Stimulated activated CD8-positive, alpha-beta memory T cell treated with anti-CD3 and anti-CD28 coated beads, Interleukin-7, amount 100 ng/mL, for 1 hour (primary cell): ENCODE measurements around the gene UBR7.
"Not testable (repeated sequence)": the region's sequence is repeated elsewhere in the genome, so short reads cannot be mapped to it uniquely, and the experiment has no call there.

Source experiments
- DNase-seq, 2 donors: peaks; one replicate each; pipeline ENCODE4 v3.0.0-alpha.2; 2020; ENCODE audit warnings: low read depth in 2 of 2

The UBR7 gene, protein sequence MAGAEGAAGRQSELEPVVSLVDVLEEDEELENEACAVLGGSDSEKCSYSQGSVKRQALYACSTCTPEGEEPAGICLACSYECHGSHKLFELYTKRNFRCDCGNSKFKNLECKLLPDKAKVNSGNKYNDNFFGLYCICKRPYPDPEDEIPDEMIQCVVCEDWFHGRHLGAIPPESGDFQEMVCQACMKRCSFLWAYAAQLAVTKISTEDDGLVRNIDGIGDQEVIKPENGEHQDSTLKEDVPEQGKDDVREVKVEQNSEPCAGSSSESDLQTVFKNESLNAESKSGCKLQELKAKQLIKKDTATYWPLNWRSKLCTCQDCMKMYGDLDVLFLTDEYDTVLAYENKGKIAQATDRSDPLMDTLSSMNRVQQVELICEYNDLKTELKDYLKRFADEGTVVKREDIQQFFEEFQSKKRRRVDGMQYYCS

DNA sequence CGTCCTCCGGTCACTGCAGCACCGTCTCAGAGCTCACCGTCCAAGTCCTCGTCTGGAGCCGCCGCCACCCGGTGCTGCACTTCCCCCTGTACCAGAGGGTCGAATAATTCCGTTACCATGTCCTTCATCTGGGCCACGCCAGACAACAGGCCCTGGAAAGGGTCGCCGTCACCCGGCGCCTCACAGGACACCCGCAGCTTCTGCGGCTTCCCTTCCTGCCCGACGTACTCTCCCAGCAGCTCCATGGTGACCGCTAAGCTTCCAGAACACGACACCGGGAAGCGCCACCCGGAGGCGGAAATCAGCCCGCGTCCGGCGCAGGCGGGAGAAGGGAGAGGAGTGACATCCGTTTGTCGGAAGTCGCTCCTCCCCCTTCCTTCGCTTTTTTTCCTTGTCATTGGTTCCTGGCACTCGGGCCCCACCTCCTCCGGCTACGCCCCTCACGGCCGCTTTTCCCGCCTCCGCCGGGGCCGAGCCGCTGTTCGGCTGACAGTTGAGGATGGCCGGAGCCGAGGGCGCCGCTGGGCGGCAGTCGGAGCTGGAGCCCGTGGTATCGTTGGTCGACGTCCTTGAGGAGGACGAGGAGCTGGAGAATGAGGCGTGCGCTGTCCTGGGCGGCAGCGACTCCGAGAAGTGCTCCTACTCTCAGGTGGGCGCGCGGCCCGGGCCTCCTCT lies at the start of gene UBR7, which contains the start of gene GON7:
TSS of gene UBR7 (plus strand) at position 464 of the 675 bp plus-strand sequence. CDS start at position 500, 36 bp downstream.
TSS of gene GON7 (minus strand) at position 273 of the 675 bp plus-strand sequence. CDS start at position 245, 28 bp downstream.
- peak; percentile 68 to 71 for DNase-seq

DNA sequence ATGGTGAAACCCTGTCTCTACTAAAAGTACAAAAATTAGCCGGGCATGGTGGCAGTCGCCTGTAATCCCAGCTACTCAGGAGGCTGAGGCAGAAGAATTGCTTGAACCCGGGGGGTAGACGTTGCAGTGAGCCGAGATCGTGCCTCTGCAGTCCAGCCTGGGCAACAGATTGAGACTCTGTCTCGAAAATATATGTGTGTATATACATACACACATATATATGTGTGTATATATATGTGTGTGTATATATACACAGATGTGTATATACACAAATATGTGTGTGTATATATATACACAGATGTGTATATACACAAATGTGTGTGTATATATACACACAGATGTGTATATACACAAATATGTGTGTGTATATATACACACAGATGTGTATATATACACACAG lies 48.7 kb upstream of the UBR7 start:
- DNase-seq: not testable (repeated sequence)

DNA sequence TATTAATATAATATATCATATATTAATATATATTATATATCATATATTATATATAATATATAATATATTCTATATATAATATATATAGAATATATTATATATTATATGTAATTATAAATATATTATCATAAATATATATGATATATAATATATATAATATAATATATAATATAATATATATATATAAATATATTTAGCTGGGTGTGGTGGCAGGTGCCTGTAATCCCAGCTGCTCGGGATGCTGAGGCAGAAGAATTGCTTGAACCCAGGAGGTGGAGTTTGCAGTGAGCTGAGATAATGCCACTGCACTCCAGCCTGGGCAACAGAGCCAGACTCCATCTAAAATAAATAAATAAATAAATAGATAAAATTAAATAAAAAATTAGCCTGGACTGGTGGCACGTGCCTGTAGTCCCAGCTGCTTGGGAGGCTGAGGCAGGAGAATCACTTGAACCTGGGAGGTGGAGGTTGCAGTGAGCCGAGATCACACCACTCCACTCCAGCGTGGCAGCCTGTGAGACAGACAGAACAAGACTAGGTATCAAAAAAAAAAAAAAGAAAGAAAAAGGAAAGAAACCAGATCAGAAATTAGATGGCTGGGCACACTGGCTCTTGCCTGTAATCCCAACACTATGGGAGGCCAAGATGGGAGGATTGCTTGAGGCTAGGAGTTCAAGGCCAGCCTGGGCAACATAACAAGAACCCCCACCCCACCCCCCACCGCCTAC lies 47.3 kb upstream of the UBR7 start:
- not testable (repeated sequence) for DNase-seq

DNA sequence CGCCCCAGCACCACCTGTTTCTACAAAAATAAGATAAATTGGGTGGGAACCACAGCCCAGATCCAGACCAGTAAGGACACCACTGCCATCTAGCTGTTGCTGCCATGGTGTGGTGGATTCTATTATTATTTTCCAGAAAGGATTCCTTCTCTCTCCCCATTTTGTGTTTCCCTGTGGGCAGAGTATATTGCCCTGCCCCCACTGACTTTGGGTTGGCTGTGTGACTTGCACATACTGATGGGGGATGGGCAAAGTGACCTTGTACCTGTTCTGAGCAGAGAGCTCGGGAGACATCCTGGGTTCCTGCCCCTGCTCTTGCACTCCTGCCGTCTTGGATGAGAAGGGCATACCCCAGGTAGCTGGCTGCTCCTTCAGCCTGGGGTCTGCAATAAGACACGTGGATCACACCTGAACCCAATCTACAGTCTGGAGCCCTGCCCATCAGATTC lies 46.7 kb upstream of the UBR7 start:
- DNase-seq: no peak

DNA sequence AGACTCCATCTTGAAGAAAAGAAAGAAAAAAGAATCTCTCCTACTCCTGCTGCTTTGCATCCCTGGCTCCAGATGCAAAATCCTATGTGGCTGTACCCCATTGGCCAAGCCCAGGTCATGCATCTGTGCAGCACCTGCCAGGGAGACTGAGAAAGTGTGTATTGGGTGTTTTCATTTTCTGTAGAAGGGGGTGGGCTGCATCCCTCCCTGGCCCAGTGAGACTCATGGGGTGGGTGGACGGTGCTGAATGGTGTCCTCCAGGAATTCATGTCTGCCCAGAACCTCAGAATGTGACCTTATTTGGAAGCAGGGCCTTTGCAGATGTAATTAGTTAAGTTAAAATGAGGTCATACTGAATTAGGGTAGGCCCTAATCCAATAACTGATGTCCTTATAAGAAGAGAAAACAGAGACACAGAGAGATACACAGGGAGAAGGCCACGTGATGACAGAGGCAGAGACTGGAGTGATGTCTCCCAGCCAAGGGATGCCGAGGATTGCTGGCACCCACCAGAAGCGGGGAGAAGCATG lies 45.6 kb upstream of the UBR7 start:
- no peak for DNase-seq

DNA sequence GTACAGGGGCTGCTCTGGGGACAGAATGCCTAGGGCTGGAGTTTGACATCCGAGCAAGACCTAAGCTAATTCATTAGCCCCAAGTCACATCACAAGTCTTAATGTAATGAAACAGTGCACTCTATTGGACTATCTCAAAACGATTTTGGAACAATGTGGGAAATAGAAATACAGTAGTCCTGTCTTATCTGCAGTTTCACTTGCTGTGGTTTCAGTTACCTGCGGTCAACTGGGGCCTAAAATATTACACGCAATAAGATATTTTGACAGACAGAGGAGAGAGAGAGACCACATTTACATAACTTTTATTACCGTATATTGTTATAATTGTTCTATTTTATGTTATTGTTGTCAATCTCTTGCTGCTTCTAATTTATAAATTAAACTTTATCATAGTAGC lies 43.5 kb upstream of the UBR7 start:
- DNase-seq: no peak

DNA sequence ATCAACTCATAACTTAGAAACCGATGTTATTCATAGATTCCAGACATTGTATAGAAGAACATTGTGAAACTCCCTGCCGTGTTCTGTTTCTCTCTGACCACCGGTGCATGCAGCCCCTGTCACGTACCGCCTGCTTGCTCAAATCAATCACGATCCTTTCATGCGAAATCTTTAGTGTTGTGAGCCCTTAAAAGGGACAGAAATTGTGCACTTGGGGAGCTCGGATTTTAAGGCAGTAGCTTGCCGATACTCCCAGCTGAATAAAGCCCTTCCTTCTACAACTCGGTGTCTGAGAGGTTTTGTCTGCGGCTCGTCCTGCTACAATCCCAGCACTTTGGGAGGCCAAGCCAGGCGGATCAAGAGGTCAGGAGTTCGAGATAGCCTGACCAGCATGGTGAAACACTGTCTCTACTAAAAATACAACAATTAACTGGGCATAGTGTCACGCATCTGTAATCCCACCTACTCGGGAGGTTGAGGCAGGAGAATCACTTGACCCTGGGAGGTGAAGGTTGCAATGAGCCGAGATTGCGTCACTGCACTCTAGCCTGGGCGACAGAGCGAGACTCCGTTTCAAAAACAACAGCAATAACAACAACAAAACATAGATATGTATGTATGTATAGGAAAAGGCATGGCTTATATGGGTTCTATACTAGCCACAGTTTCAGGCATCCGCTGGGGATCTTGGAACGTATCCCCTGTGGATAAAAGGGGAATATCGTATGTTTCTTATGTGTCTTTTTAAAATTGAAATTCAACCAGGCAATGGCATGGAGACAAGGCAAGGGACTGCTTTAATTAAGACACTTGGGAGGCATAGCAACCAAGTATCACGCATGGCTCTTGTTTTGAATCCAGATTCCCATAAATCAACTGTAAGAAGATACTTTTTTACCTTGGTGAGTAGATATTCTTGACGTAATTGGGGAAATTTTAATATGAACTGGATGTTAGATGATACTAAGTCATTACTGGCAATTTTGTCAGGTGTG lies 41.5 kb upstream of the UBR7 start:
- not testable (repeated sequence) for DNase-seq

DNA sequence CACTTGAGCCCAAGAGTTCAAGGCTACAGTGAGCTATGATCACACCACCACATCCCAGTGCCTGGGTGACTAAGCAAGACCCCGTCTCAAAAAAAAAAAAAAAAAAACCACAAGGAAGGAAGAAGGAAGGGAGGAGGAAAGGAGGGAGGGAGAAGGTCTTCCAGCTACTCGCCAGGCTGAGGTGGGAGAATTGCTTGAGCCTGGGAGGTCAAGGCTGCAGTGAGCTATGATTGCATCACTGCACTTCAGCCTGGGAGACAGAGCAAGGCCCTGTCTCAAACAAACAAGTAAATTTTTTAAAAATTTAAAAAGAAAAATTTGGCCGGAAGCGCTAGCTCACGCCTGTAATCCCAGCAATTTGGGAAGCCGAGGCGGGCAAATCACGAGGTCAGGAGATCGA lies 38.4 kb upstream of the UBR7 start:
- not testable (repeated sequence) for DNase-seq

DNA sequence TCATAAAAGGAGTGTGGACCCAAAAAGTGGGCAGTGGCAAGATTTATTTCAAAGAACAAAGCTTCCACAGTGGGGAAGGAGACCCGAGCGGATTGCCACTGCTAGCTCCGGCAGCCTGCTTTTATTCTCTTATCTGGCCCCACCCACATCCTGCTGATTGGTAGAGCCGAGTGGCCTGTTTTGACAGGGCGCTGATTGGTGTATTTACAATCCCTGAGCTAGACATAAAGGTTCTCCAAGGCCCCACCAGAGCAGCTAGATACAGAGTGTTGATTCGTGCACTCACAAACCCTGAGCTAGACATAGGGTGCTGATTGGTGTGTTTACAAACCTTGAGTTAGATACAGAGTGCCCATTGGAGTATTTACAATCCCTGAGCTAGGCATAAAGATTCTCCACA lies 37.4 kb upstream of the UBR7 start:
- DNase-seq: not testable (repeated sequence)

DNA sequence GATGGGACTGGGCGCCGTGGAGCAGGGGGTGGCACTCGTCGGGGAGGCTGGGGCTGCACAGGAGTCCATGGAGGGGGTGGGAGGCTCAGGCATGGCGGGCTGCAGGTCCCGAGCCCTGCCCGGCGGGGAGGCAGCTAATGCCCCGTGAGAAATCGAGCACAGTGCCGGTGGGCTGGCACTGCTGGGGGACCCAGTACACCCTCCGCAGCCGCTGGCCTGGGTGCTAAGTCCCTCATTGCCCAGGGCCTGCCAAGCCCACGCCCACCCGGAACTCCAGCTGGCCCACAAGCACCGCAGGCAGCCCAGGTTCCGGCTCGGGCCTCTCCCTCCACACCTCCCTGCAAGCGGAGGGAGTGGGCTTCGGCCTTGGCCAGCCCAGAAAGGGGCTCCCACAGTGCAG lies 36.9 kb upstream of the UBR7 start:
- not testable (repeated sequence) for DNase-seq

DNA sequence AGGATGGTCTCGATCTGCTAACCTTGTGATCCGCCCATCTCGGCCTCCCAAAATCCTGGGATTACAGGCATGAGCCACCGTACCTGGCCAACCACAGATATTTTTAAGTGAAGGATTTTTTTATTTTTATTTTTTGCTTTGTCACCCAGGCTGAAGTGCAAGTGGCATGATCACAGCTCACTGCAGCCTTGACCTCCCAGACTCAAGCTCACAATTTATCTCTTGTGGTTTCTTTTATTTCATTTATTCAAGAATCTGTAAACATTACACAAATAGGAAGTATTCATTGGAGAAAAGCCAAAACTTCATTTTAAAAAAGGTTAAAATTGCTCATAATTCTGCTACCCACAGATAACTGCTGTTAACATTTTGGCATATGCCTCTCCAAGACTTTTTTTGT lies 35.7 kb upstream of the UBR7 start:
- DNase-seq: no peak

DNA sequence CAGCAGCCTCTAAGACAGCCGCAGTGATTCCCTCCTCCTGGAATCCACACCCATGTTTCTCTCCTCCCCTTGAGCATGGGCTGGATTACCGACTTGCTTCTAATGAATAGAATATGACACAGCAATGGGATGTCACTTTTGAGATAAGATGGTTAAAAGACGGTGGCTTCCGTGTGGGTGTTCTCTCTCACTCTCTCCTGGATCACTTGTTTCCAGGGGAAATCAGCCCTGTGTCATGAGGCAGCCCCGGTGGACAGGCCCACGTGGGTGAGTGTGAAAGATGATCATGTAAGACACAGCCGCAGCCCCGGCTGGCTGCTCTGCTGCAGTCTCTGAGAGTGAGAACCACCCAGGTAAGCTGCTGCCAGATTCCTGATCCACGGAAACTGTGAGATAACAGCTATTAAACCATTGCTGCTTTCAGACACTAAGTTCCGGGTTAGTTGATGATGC lies 33.1 kb upstream of the UBR7 start:
- no peak for DNase-seq

DNA sequence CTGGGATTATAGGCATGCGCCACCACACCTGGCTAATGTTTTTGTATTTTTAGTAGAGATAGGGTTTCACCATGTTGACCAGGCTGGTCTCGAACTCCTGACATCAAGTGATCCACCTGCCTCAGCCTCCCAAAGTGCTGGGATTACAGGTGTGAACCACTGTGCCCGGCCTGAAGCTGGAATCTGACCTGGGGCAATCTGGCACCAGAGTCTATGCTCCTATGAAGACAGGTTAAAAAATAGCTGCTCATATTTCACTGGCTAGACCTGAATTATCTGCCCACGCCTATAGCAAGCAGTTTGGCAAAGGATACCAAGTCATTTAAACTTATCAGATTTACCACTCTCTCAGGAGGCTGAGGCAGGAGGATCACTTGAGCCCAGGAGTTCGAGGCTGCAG lies 32.3 kb upstream of the UBR7 start:
- DNase-seq: not testable (repeated sequence)

DNA sequence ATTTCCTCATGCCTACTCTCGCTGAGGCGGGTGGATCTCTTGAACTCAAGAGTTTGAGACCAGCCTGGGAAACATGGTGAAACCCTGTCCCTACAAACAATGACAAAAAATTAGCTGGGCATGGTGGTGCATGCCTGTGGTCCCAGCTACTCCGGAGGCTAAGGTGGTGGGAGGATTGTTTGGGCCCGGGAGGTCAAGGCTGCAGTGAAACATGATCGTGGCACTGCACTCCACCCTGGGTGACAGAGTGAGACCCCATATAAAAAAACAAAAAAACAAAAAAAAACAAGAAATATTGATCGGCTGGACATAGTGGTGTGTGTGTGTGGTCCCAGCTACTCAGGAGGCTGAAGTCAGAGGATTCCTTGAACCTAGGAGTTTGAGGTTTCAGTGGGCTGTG lies 31.6 kb upstream of the UBR7 start:
- DNase-seq: no peak

DNA sequence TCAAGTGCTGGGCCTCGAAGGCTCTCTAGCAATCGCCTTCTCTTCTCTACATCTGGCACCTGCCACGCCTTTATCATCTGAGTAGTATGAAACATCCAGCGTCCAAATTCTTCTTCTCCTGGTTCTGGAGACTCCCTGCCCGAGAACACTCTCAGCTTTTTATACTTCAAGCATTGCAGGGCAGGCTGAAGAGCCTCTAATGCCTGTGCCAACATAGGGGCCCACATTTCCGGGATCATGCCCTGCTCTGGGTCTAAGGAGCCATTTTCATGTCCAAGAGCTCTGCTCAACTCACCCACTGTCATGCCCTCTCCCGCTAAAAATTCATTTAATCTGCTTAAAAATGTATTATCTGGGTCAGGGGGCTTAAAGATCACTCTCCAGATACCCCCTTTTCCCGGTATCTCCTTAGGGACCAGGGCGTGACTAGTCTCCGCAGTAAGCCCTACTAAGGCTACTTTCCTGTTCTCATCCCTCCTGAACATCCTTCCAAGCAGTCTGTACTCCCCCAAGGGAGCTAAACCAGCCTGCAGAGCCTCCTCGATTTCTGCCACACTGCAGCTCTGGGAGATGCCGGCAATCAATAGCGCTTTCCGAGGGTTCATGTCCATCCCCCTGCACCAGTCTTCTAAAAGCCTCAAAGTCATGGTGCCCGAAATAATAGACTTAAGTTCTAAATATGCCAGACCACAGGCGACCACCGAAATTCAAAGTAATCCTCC lies 23.3 kb upstream of the UBR7 start:
- DNase-seq: no peak

DNA sequence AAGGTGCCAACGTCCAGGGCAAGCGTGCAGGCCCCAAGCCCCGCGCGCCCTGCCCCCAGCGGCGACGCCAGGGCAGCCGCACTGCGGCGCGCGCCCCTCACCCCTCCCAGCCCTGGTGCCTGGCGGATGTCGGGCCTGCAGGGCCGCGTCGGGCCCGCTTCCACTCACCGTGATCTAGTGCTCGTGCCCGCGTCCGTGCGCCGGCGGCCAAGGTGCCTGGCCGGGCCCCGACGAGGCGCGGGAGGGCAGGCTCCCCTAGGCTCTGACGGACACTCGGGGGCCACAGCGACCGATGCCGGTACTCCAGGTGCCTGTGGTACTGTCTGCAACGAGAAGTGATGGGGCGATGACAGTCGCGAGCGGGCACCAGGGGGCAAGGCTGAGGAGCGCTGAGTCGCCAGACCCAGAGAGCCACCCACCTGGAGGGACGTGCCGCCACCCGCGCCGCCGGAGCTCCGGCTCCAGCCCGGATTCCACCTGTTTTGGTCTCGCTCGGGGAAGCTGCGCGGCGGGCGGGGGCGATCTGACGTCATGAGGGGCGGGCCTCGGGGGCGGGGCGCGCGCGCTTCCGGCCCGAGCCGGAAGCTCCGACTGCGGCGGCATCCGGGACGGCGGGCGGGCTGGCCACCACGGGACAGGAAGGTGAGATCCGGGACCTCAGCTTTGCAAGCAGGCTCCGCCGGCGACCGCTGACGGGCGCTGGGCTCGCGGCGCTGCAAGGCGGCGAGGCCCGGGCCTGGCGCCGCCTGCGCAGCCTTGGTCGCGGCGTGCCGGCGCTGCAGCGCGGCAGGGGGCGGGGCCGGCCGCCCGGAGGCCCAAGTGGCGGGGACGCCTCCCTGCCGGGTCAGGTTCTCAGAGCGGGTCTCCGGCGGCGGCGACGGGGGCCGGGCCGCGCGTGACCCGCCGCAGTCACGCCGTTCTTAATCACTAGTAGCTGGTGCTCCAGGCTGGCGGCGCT lies 22.4 kb upstream of the UBR7 start, which contains the start of the genes LYSET and MOAP1:
TSS of gene LYSET (plus strand) at position 927 of the 958 bp plus-strand sequence. CDS start 89 bp downstream, outside the sequence.
TSS of gene MOAP1 (minus strand) at position 507 of the 958 bp plus-strand sequence. CDS start 655 bp downstream, outside the sequence.
- peak; percentile 79 for DNase-seq

DNA sequence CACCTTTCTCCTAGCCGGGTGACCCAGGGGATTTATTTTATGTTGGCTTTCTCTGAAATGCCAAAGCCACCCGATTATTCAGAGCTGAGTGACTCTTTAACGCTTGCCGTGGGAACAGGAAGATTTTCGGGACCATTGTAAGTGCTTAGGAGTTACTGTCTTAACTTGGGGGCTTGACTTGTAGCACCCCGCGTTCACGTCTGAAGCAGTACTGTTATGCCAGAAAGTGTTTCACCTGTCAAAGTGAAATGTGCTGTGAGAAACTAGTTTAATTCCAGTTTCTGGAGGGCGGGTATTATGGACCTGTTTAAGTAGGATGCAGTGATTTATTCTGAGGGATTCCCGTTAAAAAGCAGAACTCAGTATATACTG lies 21.7 kb upstream of the UBR7 start:
- no peak for DNase-seq

DNA sequence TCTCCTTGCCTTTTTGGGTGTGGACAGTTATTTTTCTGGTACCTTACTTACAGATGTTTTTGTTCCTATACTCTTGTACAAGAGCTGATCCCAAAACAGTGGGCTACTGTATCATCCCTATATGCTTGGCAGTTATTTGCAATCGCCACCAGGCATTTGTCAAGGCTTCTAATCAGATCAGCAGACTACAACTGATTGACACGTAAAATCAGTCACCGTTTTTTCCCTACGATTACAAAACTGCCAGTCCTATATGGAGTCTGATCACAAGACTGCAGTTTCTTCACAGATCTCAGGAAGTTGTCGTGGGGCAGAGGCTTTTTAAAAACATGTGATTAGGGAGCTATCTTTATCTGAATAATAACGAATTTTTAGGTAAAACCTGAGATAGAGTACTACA lies 20.6 kb upstream of the UBR7 start:
- no peak for DNase-seq

DNA sequence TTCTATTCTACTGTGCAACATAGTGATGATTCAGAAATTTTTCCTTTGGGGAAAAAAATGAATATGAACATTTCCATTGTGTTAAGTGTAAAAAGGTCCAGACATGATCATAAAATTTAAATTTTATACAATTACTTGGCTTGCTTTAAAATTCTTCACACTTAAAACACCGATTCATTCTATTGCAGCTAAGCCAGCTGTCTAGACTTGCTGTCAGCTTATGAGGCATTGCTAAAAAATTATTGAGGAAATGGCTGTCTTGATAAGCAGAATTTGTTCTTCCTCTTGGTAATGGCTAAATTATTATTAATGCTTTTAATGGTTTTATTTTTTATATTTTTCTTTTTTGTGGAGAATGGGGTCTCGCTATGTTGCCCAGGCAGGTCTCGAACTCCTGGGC lies 20.1 kb upstream of the UBR7 start:
- no peak for DNase-seq
